ENCODE measurements around the gene DST. TPM values are rescaled to one million over a fixed set of nuclear protein-coding genes. Genes with fewer than 3 reads are reported as not detected.

Gene DST
- total RNA-seq, 2 donors from 2014 or later, result 101 to 113 TPM

DNA sequence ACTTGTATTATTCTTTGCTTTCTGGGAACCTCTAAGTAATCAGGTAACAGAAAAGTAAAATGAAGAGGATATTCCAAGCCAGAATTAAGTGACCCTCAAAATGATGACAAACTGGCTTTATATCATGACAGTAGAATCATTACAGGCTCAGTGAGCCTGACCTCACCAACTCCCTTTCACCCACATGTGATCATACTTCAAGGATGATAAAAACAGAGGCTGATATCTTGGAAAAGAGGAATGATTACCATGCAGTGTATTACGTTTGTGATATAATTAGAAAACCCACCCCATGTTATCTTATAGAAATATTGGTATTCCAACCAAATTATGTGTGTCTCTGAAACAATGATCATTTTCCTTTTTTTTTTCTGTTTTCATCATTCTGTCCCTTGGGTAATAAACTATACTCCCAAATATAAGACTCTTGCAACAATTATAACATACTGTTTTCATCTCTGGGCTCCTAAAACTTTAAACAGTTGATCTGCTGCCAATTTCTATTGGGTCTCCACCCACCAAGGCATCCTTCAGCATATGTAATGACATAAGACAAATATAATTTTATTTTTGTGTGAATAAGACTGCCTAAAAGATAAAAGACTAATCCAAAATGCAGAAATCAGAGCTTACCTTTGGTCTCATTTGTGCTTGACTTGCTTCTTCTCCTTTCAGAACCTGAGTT is 115.7 kb downstream of the DST start:
- Mint-ChIP-seq H3K36me3 (ENCODE audit: low read depth) (peaks cover 42% of the 10 kb centered on the region), H3K27ac (no peak overlapping the region), H3K4me1 (peaks cover 8% of the 10 kb centered on the region), H3K4me3 (no peak overlapping the region), H3K9me3 (no peaks in the 10 kb centered on the region), H3K27me3 (ENCODE audit: insufficient read depth) (no peaks in the 10 kb centered on the region)
- WGBS, 2 experiments (ENCODE audit: insufficient coverage in 1 of 2, insufficient read length in 1 of 2), result 100% methylated on average over 1 of the region's 1 CpG; no CpG with 5 or more reads in 1 of the 2 experiments
- Histone ChIP-seq H3K4me3 (ENCODE audit: low read length) (no peak overlapping the region), H3K27me3 (ENCODE audit: control insufficient read depth, insufficient read depth, low read length, poor library complexity, severe bottlenecking) (no peaks in the 10 kb centered on the region), H3K4me1 (ENCODE audit: control insufficient read depth, insufficient read depth, low read length) (no peaks in the 10 kb centered on the region), H3K9ac (ENCODE audit: extremely low read depth, low read length, poor library complexity, severe bottlenecking) (no peak overlapping the region), H3K36me3 (ENCODE audit: control insufficient read depth, insufficient read depth, low read length) (peaks cover 65% of the 10 kb centered on the region), H3K27ac (ENCODE audit: low read depth, low read length) (no peak overlapping the region), H3K9me3 (ENCODE audit: control insufficient read depth, low read length) (no peaks in the 10 kb centered on the region)
- TF ChIP-seq, protein P1, sequence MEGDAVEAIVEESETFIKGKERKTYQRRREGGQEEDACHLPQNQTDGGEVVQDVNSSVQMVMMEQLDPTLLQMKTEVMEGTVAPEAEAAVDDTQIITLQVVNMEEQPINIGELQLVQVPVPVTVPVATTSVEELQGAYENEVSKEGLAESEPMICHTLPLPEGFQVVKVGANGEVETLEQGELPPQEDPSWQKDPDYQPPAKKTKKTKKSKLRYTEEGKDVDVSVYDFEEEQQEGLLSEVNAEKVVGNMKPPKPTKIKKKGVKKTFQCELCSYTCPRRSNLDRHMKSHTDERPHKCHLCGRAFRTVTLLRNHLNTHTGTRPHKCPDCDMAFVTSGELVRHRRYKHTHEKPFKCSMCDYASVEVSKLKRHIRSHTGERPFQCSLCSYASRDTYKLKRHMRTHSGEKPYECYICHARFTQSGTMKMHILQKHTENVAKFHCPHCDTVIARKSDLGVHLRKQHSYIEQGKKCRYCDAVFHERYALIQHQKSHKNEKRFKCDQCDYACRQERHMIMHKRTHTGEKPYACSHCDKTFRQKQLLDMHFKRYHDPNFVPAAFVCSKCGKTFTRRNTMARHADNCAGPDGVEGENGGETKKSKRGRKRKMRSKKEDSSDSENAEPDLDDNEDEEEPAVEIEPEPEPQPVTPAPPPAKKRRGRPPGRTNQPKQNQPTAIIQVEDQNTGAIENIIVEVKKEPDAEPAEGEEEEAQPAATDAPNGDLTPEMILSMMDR (conservative IDR thresholded peaks at IDR 0.05), result no peak
- no peak for DNase-seq

DNA sequence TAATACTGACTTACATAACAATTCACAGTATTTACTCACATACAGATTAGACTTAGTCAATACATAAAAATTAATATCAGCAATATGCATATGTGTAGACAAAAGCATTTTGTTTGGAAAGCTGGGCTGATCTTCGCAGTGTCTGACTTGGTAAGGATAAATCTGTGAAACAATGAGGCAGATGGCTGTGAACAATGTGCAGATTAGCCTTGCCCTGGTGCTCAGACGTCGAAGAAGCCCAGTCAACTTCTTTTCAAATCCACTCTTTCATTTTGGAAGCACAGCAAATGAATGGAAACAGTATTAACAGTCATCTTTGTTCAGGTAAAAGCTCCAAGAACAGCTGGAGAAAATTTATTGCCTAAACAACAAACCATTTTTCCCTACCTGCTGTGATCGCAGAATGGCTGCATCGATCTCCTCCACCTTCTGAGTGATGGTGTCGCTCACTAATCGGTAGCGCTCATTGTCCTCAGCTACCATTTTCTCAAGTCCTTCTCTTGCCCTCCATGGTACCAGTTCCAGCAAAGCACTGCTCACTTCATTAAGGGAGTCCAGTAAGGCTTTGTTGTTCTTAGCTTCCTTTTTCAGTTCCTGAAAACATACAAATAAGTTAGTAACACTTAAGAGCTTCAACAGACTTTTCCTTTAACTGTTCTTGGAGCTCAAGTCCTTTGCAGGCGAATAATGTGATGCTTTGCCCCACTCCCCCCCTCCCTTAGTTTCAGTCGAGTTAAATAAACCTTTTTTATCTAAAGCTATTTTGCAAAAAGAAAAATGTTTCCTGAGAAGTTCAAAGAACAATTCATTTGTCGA is 116.5 kb downstream of the DST start:
- H3K27ac ChIP-seq (ENCODE audit: low read depth, low read length), result peak overlapping the region; percentile 55

DNA sequence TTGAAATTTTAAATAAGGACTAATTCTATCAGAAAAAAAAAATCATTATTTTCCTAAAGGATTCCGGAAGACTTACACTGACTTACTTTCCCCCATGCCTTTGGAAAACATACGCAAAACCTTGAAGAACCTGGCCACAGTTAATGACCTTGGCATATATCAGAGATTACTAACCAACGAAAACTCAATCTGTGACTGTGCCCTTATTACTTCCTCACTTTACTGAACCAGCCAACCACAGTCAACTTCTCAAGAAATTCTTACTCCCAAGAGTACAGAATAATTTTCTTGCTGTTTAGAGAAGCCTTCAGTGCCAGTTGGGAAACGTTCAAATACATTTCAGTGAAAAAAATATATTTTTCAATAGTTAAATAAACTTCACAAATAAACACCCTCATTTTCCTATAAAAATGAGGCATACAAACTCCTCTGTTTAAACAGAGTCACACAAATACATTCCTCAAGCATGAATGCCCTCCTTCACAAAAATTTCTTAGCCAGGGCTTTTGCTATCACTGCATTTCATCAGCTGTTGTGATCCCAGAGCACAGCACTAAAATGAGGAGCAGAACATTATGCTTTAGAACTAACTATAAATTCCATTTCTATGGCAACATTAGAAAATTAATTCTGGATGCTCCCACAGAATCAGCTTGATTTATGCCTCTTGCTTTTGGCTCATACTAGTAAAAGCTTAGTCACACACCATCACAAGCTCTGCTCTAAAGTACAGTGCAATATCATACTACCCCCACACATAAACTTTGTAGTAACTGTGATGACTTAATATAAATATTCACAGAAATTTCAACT is 117.6 kb downstream of the DST start:
- Histone ChIP-seq H3K36me3 (ENCODE audit: control insufficient read depth, insufficient read depth, low read length) (peaks cover 52% of the 10 kb centered on the region), H3K27ac (ENCODE audit: low read depth, low read length) (peak overlapping the region; percentile 55), H3K27me3 (ENCODE audit: control insufficient read depth, insufficient read depth, low read length, poor library complexity, severe bottlenecking) (no peaks in the 10 kb centered on the region), H3K9me3 (ENCODE audit: control insufficient read depth, low read length) (no peaks in the 10 kb centered on the region), H3K9ac (ENCODE audit: extremely low read depth, low read length, poor library complexity, severe bottlenecking) (no peak overlapping the region), H3K4me1 (ENCODE audit: control insufficient read depth, insufficient read depth, low read length) (no peaks in the 10 kb centered on the region), H3K4me3 (ENCODE audit: low read length) (no peak overlapping the region)
- no peak for DNase-seq
- TF ChIP-seq, protein P1 (conservative IDR thresholded peaks at IDR 0.05), result no peak
- WGBS, 2 experiments (ENCODE audit: insufficient coverage in 1 of 2, insufficient read length in 1 of 2), result 83 to 94% methylated on average over 2 to 4 of the region's 4 CpGs
- Mint-ChIP-seq H3K27me3 (ENCODE audit: insufficient read depth) (no peaks in the 10 kb centered on the region), H3K27ac (no peak overlapping the region), H3K4me1 (peaks cover 16% of the 10 kb centered on the region), H3K4me3 (no peak overlapping the region), H3K9me3 (no peaks in the 10 kb centered on the region), H3K36me3 (ENCODE audit: low read depth) (peaks cover 39% of the 10 kb centered on the region)

More for the DNA sequence above, 116.5 kb downstream of the DST start:
- no peak for DNase-seq
- H3K9ac ChIP-seq (ENCODE audit: extremely low read depth, low read length, poor library complexity, severe bottlenecking), result no peak overlapping the region
- Mint-ChIP-seq H3K4me3 (no peak overlapping the region), H3K9me3 (no peaks in the 10 kb centered on the region), H3K4me1 (peaks cover 16% of the 10 kb centered on the region), H3K36me3 (ENCODE audit: low read depth) (peaks cover 36% of the 10 kb centered on the region), H3K27me3 (ENCODE audit: insufficient read depth) (no peaks in the 10 kb centered on the region), H3K27ac (no peak overlapping the region)
- no peaks in the 10 kb centered on the region for H3K9me3 ChIP-seq (ENCODE audit: control insufficient read depth, low read length)
- H3K36me3 ChIP-seq (ENCODE audit: control insufficient read depth, insufficient read depth, low read length), result peaks cover 59% of the 10 kb centered on the region
- no peaks in the 10 kb centered on the region for H3K4me1 ChIP-seq (ENCODE audit: control insufficient read depth, insufficient read depth, low read length)
- 87 to 91% methylated on average over 9 to 10 of the region's 11 CpGs for WGBS, 2 experiments (ENCODE audit: insufficient coverage in 1 of 2, insufficient read length in 1 of 2)
- no peak overlapping the region for H3K4me3 ChIP-seq (ENCODE audit: low read length)
- no peaks in the 10 kb centered on the region for H3K27me3 ChIP-seq (ENCODE audit: control insufficient read depth, insufficient read depth, low read length, poor library complexity, severe bottlenecking)
- TF ChIP-seq, protein P1 (conservative IDR thresholded peaks at IDR 0.05), result no peak

All from endodermal cell (in vitro differentiated cells).